IPS-11a (cell line): ENCODE data around the gene FARS2.

Source experiments
- H3K4me3 ChIP-seq: one replicate; pipeline ENCODE4 v1.5.1; 2013; ENCODE audit warnings: low read depth, low read length, control low read depth

FARS2 gene

GRCh38 chr6:5316951-5317350 is 55.6 kb downstream of the FARS2 start:
- no peak overlapping the region for H3K4me3 ChIP-seq

GRCh38 chr6:5318617-5319272 is 57.4 kb downstream of the FARS2 start:
- H3K4me3 ChIP-seq = no peak overlapping the region

GRCh38 chr6:5323979-5324378 is 62.7 kb downstream of the FARS2 start:
- H3K4me3 ChIP-seq = no peak overlapping the region

GRCh38 chr6:5325173-5325572 is 63.9 kb downstream of the FARS2 start:
- no peak overlapping the region for H3K4me3 ChIP-seq

- no peak overlapping the region for H3K4me3 ChIP-seq
These were observed 64.8 kb downstream of the FARS2 start for GRCh38 chr6:5326022-5326641.

GRCh38 chr6:5328800-5329199 is 67.5 kb downstream of the FARS2 start:
- no peak overlapping the region for H3K4me3 ChIP-seq

GRCh38 chr6:5331845-5332442 is 70.6 kb downstream of the FARS2 start:
- H3K4me3 ChIP-seq = no peak overlapping the region

GRCh38 chr6:5333658-5334057 is 72.3 kb downstream of the FARS2 start:
- no peak overlapping the region for H3K4me3 ChIP-seq

- H3K4me3 ChIP-seq = no peak overlapping the region
These were observed 73.0 kb downstream of the FARS2 start for GRCh38 chr6:5334341-5334740.

GRCh38 chr6:5335020-5335419 is 73.7 kb downstream of the FARS2 start:
- no peak overlapping the region for H3K4me3 ChIP-seq

- H3K4me3 ChIP-seq = no peak overlapping the region
These were observed 76.3 kb downstream of the FARS2 start for GRCh38 chr6:5337573-5337972.

- no peak overlapping the region for H3K4me3 ChIP-seq
These were observed 77.1 kb downstream of the FARS2 start for GRCh38 chr6:5338177-5338960.

GRCh38 chr6:5339786-5340185 is 78.5 kb downstream of the FARS2 start:
- H3K4me3 ChIP-seq = no peak overlapping the region

- no peak overlapping the region for H3K4me3 ChIP-seq
These were observed 80.5 kb downstream of the FARS2 start for GRCh38 chr6:5341845-5342244.

- no peak overlapping the region for H3K4me3 ChIP-seq
These were observed 82.7 kb downstream of the FARS2 start for GRCh38 chr6:5343998-5344397.

- no peak overlapping the region for H3K4me3 ChIP-seq
These were observed 84.0 kb downstream of the FARS2 start for GRCh38 chr6:5345324-5345723.

- no peak overlapping the region for H3K4me3 ChIP-seq
These were observed 90.4 kb downstream of the FARS2 start for GRCh38 chr6:5351552-5352210.

- H3K4me3 ChIP-seq = no peak overlapping the region
These were observed 92.7 kb downstream of the FARS2 start for GRCh38 chr6:5353971-5354370.

GRCh38 chr6:5357486-5357885 is 96.2 kb downstream of the FARS2 start:
- H3K4me3 ChIP-seq = no peak overlapping the region

- H3K4me3 ChIP-seq = no peak overlapping the region
These were observed 98.1 kb downstream of the FARS2 start for GRCh38 chr6:5359417-5359816.

- no peak overlapping the region for H3K4me3 ChIP-seq
These were observed 100.1 kb downstream of the FARS2 start for GRCh38 chr6:5361396-5361795.
